Hepatocyte (in vitro differentiated cells): ENCODE measurements around the gene CYSTM1. TPM values are rescaled to one million over a fixed set of nuclear protein-coding genes. Genes with fewer than 3 reads are reported as not detected.

ENCODE experiments used
- DNase-seq: peaks from one replicate; pipeline ENCODE4 v3.0.0-alpha.2; 2016; ENCODE audit warnings: low spot score
- H2AFZ ChIP-seq: fragments of 200-600 bp; sonication (generic); 2 replicates; pipeline ENCODE4 v1.6.0; 2016; ENCODE audit warnings: antibody characterized with exemption, mild to moderate bottlenecking
- H3K27ac ChIP-seq: fragments of 200-600 bp; sonication (generic); 2 replicates; pipeline ENCODE4 v1.5.1; 2016; ENCODE audit warnings: mild to moderate bottlenecking
- H3K27me3 ChIP-seq: fragments of 200-600 bp; sonication (generic); 2 replicates; pipeline ENCODE4 v1.6.1; 2016
- H3K36me3 ChIP-seq: fragments of 200-600 bp; sonication (generic); replicated peaks from 2 replicates; pipeline ENCODE4 v1.5.1; 2016; ENCODE audit warnings: low read depth; ENCODE audit not compliant: insufficient read depth
- H3K4me1 ChIP-seq: fragments of 200-600 bp; sonication (generic); 2 replicates; pipeline ENCODE4 v1.5.1; 2016; ENCODE audit warnings: mild to moderate bottlenecking, moderate library complexity; ENCODE audit not compliant: insufficient read depth
- H3K4me2 ChIP-seq: fragments of 200-600 bp; sonication (generic); 2 replicates; pipeline ENCODE4 v1.6.0; 2016
- H3K4me3 ChIP-seq: fragments of 200-600 bp; sonication (generic); 2 replicates; pipeline ENCODE4 v1.5.1; 2016; ENCODE audit warnings: mild to moderate bottlenecking
- H3K79me2 ChIP-seq: fragments of 200-600 bp; sonication (generic); 2 replicates; pipeline ENCODE4 v1.6.0; 2017; ENCODE audit warnings: mild to moderate bottlenecking
- H3K9me2 ChIP-seq: fragments of 200-600 bp; sonication (generic); replicated peaks from 2 replicates; pipeline ENCODE4 v1.6.0; 2017; ENCODE audit warnings: mild to moderate bottlenecking; ENCODE audit not compliant: insufficient read depth
- H3K9me3 ChIP-seq: fragments of 200-600 bp; sonication (generic); 2 replicates; pipeline ENCODE4 v1.5.1; 2016; ENCODE audit warnings: low read depth, mild to moderate bottlenecking
- H4K20me1 ChIP-seq: fragments of 200-600 bp; sonication (generic); 2 replicates; pipeline ENCODE4 v1.6.0; 2016; ENCODE audit warnings: mild to moderate bottlenecking; ENCODE audit not compliant: insufficient read depth, poor library complexity, severe bottlenecking
- CTCF ChIP-seq: fragments of 200-600 bp; sonication (generic); IDR thresholded peaks from 2 replicates; pipeline ENCODE4 v1.5.1; 2016; ENCODE audit warnings: antibody characterized with exemption, mild to moderate bottlenecking; ENCODE audit not compliant: poor library complexity
- EZH2 ChIP-seq: fragments of 200-600 bp; sonication (generic); IDR thresholded peaks from 2 replicates; pipeline ENCODE4 v1.6.1; 2016; ENCODE audit warnings: antibody characterized with exemption, mild to moderate bottlenecking, borderline replicate concordance
- EZH2phosphoT487 ChIP-seq: fragments of 200-600 bp; sonication (generic); IDR thresholded peaks from one replicate; pipeline ENCODE4 v1.6.1; 2018; ENCODE audit warnings: antibody characterized with exemption, mild to moderate bottlenecking, low read depth, moderate library complexity; ENCODE audit not compliant: unreplicated experiment, severe bottlenecking
- whole genome bisulfite sequencing: methylation state at CpG from one replicate; pipeline ENCODE4 v1.1.6; 2016; ENCODE audit warnings: low lambda C conversion rate; ENCODE audit errors: missing lambda C conversion rate; 5-methylcytosine and 5-hydroxymethylcytosine counted together
- polyA plus RNA-seq: library from polyadenylated mRNA; unstranded; fragments of >200 nt; fragmentation: Nextera tagmentation; extraction: Ambion mirVana; gene quantifications from 2 replicates; pipeline ENCODE4 v1.2.1, GENCODE V29; 2016
- total RNA-seq: library from RNA; depleted of rRNA; stranded (reverse); fragments of >200 nt; gene quantifications from 2 replicates; pipeline ENCODE4 v1.2.3, GENCODE V29; 2014

CYSTM1 gene
- total and polyA plus RNA-seq, 2 experiments from 2014 or later, result 111 to 262 TPM

- Histone ChIP-seq H3K9me2 (no peaks in the 10 kb centered on the region), H3K9me3 (no peaks in the 10 kb centered on the region), H3K4me3 (no peak overlapping the region), H3K4me2 (no peak overlapping the region), H3K36me3 (no peaks in the 10 kb centered on the region), H3K79me2 (no peaks in the 10 kb centered on the region), H2AFZ (no peak overlapping the region), H3K27me3 (no peaks in the 10 kb centered on the region), H3K4me1 (no peaks in the 10 kb centered on the region), H3K27ac (no peak overlapping the region), H4K20me1 (no peaks in the 10 kb centered on the region)
- DNase-seq, result no peak
- TF ChIP-seq EZH2 (no peak), EZH2phosphoT487 (no peak), CTCF (no peak)
- WGBS, result 92% methylated on average over 7 of the region's 7 CpGs
Observed at GRCh38 chr5:140159014-140159927, 15.7 kb upstream of the CYSTM1 start.

GRCh38 chr5:140162275-140162674, 12.7 kb upstream of the CYSTM1 start:
- Histone ChIP-seq H3K79me2 (no peaks in the 10 kb centered on the region), H3K36me3 (no peaks in the 10 kb centered on the region), H3K27me3 (no peaks in the 10 kb centered on the region), H3K4me3 (no peak overlapping the region), H3K4me2 (no peak overlapping the region), H4K20me1 (no peaks in the 10 kb centered on the region), H3K4me1 (no peaks in the 10 kb centered on the region), H2AFZ (no peak overlapping the region), H3K27ac (no peak overlapping the region), H3K9me3 (no peaks in the 10 kb centered on the region), H3K9me2 (no peaks in the 10 kb centered on the region)
- no peak for DNase-seq
- 94% methylated on average over 5 of the region's 5 CpGs for WGBS
- no peak for TF ChIP-seq EZH2phosphoT487
- TF ChIP-seq CTCF, result no peak
- TF ChIP-seq EZH2, result no peak

GRCh38 chr5:140162781-140163180, 12.2 kb upstream of the CYSTM1 start:
- Histone ChIP-seq H3K9me3 (no peaks in the 10 kb centered on the region), H3K9me2 (no peaks in the 10 kb centered on the region), H3K36me3 (no peaks in the 10 kb centered on the region), H3K27ac (no peak overlapping the region), H3K27me3 (no peaks in the 10 kb centered on the region), H3K4me1 (no peaks in the 10 kb centered on the region), H2AFZ (no peak overlapping the region), H3K4me2 (no peak overlapping the region), H4K20me1 (no peaks in the 10 kb centered on the region), H3K4me3 (no peak overlapping the region), H3K79me2 (no peaks in the 10 kb centered on the region)
- DNase-seq, result no peak
- no peak for TF ChIP-seq CTCF
- TF ChIP-seq EZH2, result no peak
- no peak for TF ChIP-seq EZH2phosphoT487
- 73% methylated on average over 5 of the region's 5 CpGs for WGBS
